ENCODE data around the gene DMWD. TPM values are rescaled to one million over a fixed set of nuclear protein-coding genes. Genes with fewer than 3 reads are reported as not detected.

The DMWD gene
- total RNA-seq, 4 donors from 2014 or later, result 20.0 to 31.0 (median 28.0) TPM

DNA sequence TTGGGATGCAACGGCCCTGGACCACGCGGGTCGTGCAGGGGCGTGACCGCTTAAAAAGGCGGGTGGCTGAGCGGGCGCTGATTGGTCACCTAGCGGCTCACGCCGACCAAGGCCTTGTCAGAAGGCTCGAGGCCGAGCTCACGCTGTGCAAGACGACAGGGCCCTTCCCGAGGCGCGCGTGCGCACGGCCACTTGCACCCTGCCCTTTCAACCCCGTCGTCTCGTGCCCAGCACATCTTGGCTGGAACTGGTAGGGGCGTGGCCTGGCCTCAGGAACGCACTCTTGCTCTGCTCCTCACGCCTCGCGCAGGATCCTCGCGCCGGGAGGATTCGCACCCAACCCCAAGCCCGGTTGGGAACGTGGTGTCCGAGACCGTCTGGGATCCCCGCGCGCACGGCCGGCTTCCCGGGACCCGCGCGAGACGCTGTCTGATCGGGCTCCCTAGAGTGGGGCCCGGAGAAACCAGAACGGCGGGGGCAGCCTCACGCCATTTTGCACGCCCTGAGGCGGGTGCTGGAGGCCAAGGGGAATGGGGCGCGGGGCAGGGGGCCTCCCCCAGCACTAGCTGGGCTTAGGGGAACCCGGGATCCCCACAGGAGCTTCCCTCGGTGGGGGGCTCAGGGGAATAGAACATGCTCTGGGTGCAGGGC is 59.4 kb downstream of the DMWD start, which contains the start of gene MEIOSIN:
Gene MEIOSIN, plus strand, starts transcription at position 280 of the 651 bp plus-strand sequence. CDS start 1,938 bp downstream, outside the sequence.
- TF ChIP-seq POLR2A (IDR thresholded peaks at IDR 0.05), result no peak
- intact Hi-C loops (cut with DNase I; ENCODE audit: low total_unique reads), result no loop called here
- DNase-seq (ENCODE audit: low spot score in 2 of 2), result no peak
- WGBS, 2 donors, result 92% methylated on average over 44 to 59 of the region's 59 CpGs
- H3K4me3 ChIP-seq (ENCODE audit: low read depth, poor library complexity, severe bottlenecking), result no peak within 1 kb of the TSS

Other genes starting within 250 kb of the DMWD start
- 10 to 100 TPM in 3 of 4 donors, 1 to 10 TPM in 1; 4.4 to 15.7 (median 12.7) TPM for gene OPA3, start 208.0 kb downstream of the DMWD start, total RNA-seq
- 1 to 10 TPM in 1 of 4 donors, under 1 TPM in 3; 0.34 to 1.0 (median 0.70) TPM for gene GPR4, start 190.6 kb downstream of the DMWD start, total RNA-seq
- gene EML2, start 153.4 kb downstream of the DMWD start, total RNA-seq, result 100 to 1,000 TPM in 1 of 4 donors, 10 to 100 TPM in 3; 85.6 to 101 (median 89.4) TPM
- gene GIPR, start 124.6 kb downstream of the DMWD start, total RNA-seq, result 1 to 10 TPM; 1.4 to 3.9 (median 2.0) TPM
- gene SNRPD2, start 100.9 kb downstream of the DMWD start, total RNA-seq, result 100 to 1,000 TPM; 144 to 223 (median 161) TPM
- 1 to 10 TPM; 3.4 to 8.7 (median 6.8) TPM for gene QPCTL, start 100.2 kb downstream of the DMWD start, total RNA-seq
- 10 to 100 TPM; 22.0 to 26.7 (median 25.4) TPM for gene FBXO46, start 61.9 kb downstream of the DMWD start, total RNA-seq
- gene MEIOSIN, start 59.4 kb downstream of the DMWD start, total RNA-seq, result not detected
- 10 to 100 TPM; 12.6 to 17.3 (median 13.8) TPM for gene SIX5, start 23.6 kb downstream of the DMWD start, total RNA-seq
- gene DMPK, start 10.4 kb downstream of the DMWD start, total RNA-seq, result 10 to 100 TPM in 3 of 4 donors, 1 to 10 TPM in 1; 8.8 to 20.2 (median 13.8) TPM
- not detected for gene RSPH6A, start 22.5 kb upstream of the DMWD start, total RNA-seq
- 10 to 100 TPM; 30.3 to 62.8 (median 46.6) TPM for gene SYMPK, start 70.3 kb upstream of the DMWD start, total RNA-seq
- under 1 TPM in 1 of 4 donors, not detected in 3; 0.12 TPM for gene FOXA3, start 71.5 kb upstream of the DMWD start, total RNA-seq
- gene IRF2BP1, start 93.3 kb upstream of the DMWD start, total RNA-seq, result 10 to 100 TPM; 38.9 to 44.0 (median 42.8) TPM
- gene MYPOP, start 109.8 kb upstream of the DMWD start, total RNA-seq, result 1 to 10 TPM; 2.0 to 8.0 (median 7.2) TPM
- gene NANOS2, start 121.9 kb upstream of the DMWD start, total RNA-seq, result not detected
- gene NOVA2, start 181.0 kb upstream of the DMWD start, total RNA-seq, result under 1 TPM; 0.25 to 0.91 (median 0.66) TPM
- gene CCDC61, start 202.6 kb upstream of the DMWD start, total RNA-seq, result 10 to 100 TPM in 2 of 4 donors, 1 to 10 TPM in 2; 7.2 to 14.4 (median 10.4) TPM
- gene PGLYRP1, start 230.2 kb upstream of the DMWD start, total RNA-seq, result not detected
- gene IGFL4, start 248.2 kb upstream of the DMWD start, total RNA-seq, result 1 to 10 TPM in 3 of 4 donors, under 1 TPM in 1; 0.80 to 5.5 (median 2.7) TPM